Gastroesophageal sphincter (tissue), 4 donors: ENCODE measurements around the gene FCER2. TPM values are rescaled to one million over a fixed set of nuclear protein-coding genes. Genes with fewer than 3 reads are reported as not detected.

Experiments used
- ATAC-seq: fragments of 150-250 bp; one replicate; pipeline ENCODE4 v1.9.1; 2016; ENCODE audit warnings: mild to moderate bottlenecking, moderate library complexity
- H3K27ac ChIP-seq, 4 donors: fragments of 200-600 bp; sonication (generic) in 3 of 4; 1 replicate in 3 of 4; 2 replicates in 1 of 4; pipeline ENCODE4 v1.5.1; 2016 to 2019
- H3K27me3 ChIP-seq: fragments of 200-600 bp; sonication (generic); one replicate; pipeline ENCODE4 v1.5.1; 2019
- H3K36me3 ChIP-seq, 2 donors: fragments of 200-600 bp; sonication (generic); one replicate each; pipeline ENCODE4 v1.5.1; 2019; ENCODE audit warnings: control low read depth in 1 of 2
- H3K4me1 ChIP-seq, 3 donors: fragments of 200-600 bp; sonication (generic); 1 replicate in 2 of 3; 2 replicates in 1 of 3; pipeline ENCODE4 v1.5.1; 2016 to 2019; ENCODE audit warnings: control low read depth in 2 of 3
- H3K4me3 ChIP-seq, 2 donors: fragments of 200-600 bp; sonication (generic); one replicate each; pipeline ENCODE4 v1.5.1; 2019; ENCODE audit warnings: mild to moderate bottlenecking in 1 of 2, moderate library complexity in 1 of 2
- H3K9me3 ChIP-seq, 3 donors: fragments of 200-600 bp; sonication (generic); one replicate each; pipeline ENCODE4 v1.5.1; 2017 to 2019; ENCODE audit warnings: control low read depth in 2 of 3
- CTCF ChIP-seq, 4 experiments: fragments of 200-600 bp in 2 of 4; fragments of 450-650 bp in 2 of 4; sonication (generic) in 1 of 4; IDR thresholded peaks; one replicate each; pipeline ENCODE4 v1.5.1; 2017 to 2019; ENCODE audit warnings: antibody characterized with exemption in 4 of 4, mild to moderate bottlenecking in 2 of 4, moderate library complexity in 2 of 4
- EP300 ChIP-seq: sonication (generic); formaldehyde crosslinking; IDR thresholded peaks from one replicate; pipeline ENCODE4 v1.6.1; 2017; ENCODE audit warnings: antibody characterized with exemption, mild to moderate bottlenecking
- POLR2A ChIP-seq, 2 donors: fragments of 450-650 bp; IDR thresholded peaks; one replicate each; pipeline ENCODE4 v1.6.1; 2017; ENCODE audit warnings: antibody characterized with exemption in 2 of 2, mild to moderate bottlenecking in 2 of 2, moderate library complexity in 1 of 2
- POLR2AphosphoS5 ChIP-seq: sonication (generic); formaldehyde crosslinking; IDR thresholded peaks from one replicate; pipeline ENCODE4 v1.6.1; 2017; ENCODE audit warnings: antibody characterized with exemption
- WGBS, 2 donors: methylation state at CpG; one replicate each; pipeline ENCODE4 v1.1.5; 2018; ENCODE audit warnings: low coverage in 1 of 2; 5-methylcytosine and 5-hydroxymethylcytosine counted together
- total RNA-seq, 4 donors: library from RNA; depleted of rRNA; stranded (reverse); fragments of >200 nt; gene quantifications; one replicate each; pipeline ENCODE4 v1.1.0, GENCODE V29; 2016

FCER2 gene
- total RNA-seq, 4 donors from 2014 or later = 1.2 TPM; not detected in 3

- peaks cover 44% of the 10 kb centered on the region for H3K27me3 ChIP-seq
- peaks cover 0 to 26% (median 8%) of the 10 kb centered on the region in 3 donors for H3K4me1 ChIP-seq
- peaks cover 0 to 34% of the 10 kb centered on the region in 2 donors for H3K36me3 ChIP-seq
- H3K9me3 ChIP-seq = no peaks in the 10 kb centered on the region
- ATAC-seq = peak; percentile 89
- TF ChIP-seq EP300 = no peak
- TF ChIP-seq POLR2AphosphoS5 = peak; percentile 39
- peak; percentile 29 to 48 for TF ChIP-seq POLR2A (IDR thresholded peaks at IDR 0.05)
- peak in 3 of 4 experiments; percentile 94 to 100 (median 96) for TF ChIP-seq CTCF (IDR thresholded peaks at IDR 0.05)
- 0% methylated on average over 1 of the region's 79 CpGs; no CpG with 5 or more reads in 1 of the 2 donors for WGBS, 2 donors
- H3K4me3 ChIP-seq = peak within 1 kb of the TSS; percentile 92 to 99
- peak within 1 kb of the TSS; percentile 62 to 92 (median 84) for H3K27ac ChIP-seq
Measured at GRCh38 chr19:7680606-7681339, 21.2 kb downstream of the FCER2 start, which contains the start of gene TRAPPC5. Gene TRAPPC5, plus strand, starts transcription at chr19:7680833. Its CDS starts 1,421 bp downstream, at chr19:7682254.

- ATAC-seq = no peak
- Histone ChIP-seq H3K4me3 (peak overlapping the region; percentile 92 to 99), H3K27me3 (peaks cover 52% of the 10 kb centered on the region), H3K36me3 (peaks cover 0 to 29% of the 10 kb centered on the region in 2 donors), H3K9me3 (no peaks in the 10 kb centered on the region), H3K27ac (peak overlapping the region in 1 of 4 donors; percentile 92), H3K4me1 (peaks cover 0 to 26% (median 8%) of the 10 kb centered on the region in 3 donors)
- WGBS, 2 donors = 32 to 55% methylated on average over 8 to 19 of the region's 22 CpGs
- TF ChIP-seq POLR2AphosphoS5 (no peak), EP300 (no peak), CTCF (IDR thresholded peaks at IDR 0.05) (no peak), POLR2A (IDR thresholded peaks at IDR 0.05) (no peak)
Measured at GRCh38 chr19:7679771-7680605, 21.9 kb downstream of the FCER2 start.

GRCh38 chr19:7678971-7679751 is 22.8 kb downstream of the FCER2 start:
- Histone ChIP-seq H3K9me3 (no peaks in the 10 kb centered on the region), H3K4me3 (no peak overlapping the region), H3K27ac (no peak overlapping the region), H3K27me3 (peaks cover 55% of the 10 kb centered on the region), H3K36me3 (peaks cover 0 to 21% of the 10 kb centered on the region in 2 donors), H3K4me1 (peaks cover 0 to 26% (median 8%) of the 10 kb centered on the region in 3 donors)
- TF ChIP-seq EP300 (no peak), POLR2AphosphoS5 (no peak), CTCF (IDR thresholded peaks at IDR 0.05) (no peak), POLR2A (IDR thresholded peaks at IDR 0.05) (no peak)
- WGBS, 2 donors = 7 to 46% methylated on average over 9 to 18 of the region's 30 CpGs
- ATAC-seq = no peak

- 24 to 47% methylated on average over 9 to 10 of the region's 12 CpGs for WGBS, 2 donors
- Histone ChIP-seq H3K27ac (no peak overlapping the region), H3K27me3 (peaks cover 66% of the 10 kb centered on the region), H3K4me1 (peaks cover 0 to 24% (median 8%) of the 10 kb centered on the region in 3 donors), H3K9me3 (peaks cover 0 to 7% (median 0%) of the 10 kb centered on the region in 3 donors), H3K36me3 (peaks cover 0 to 7% of the 10 kb centered on the region in 2 donors), H3K4me3 (no peak overlapping the region)
- TF ChIP-seq POLR2A (IDR thresholded peaks at IDR 0.05) (no peak), CTCF (IDR thresholded peaks at IDR 0.05) (no peak), EP300 (no peak), POLR2AphosphoS5 (no peak)
- no peak for ATAC-seq
Measured at GRCh38 chr19:7677669-7678311, 24.1 kb downstream of the FCER2 start.
